Astrocyte (in vitro differentiated cells and primary cell): ENCODE data around the gene ZNF512.
"Not testable (repeated sequence)": the region's sequence is repeated elsewhere in the genome, so short reads cannot be mapped to it uniquely, and the experiment has no call there.

Source experiments
- EZH2 ChIP-seq: IDR thresholded peaks from 2 replicates; pipeline ENCODE4 v1.6.1; 2012; ENCODE audit warnings: mild to moderate bottlenecking, low read length, inconsistent platforms; ENCODE audit not compliant: insufficient read depth
- TF ChIP-seq, protein P1 (sequence below): IDR thresholded peaks from 2 replicates; pipeline ENCODE4 v1.5.1; 2011; ENCODE audit warnings: low read depth, mild to moderate bottlenecking, inconsistent platforms, low read length, moderate library complexity; ENCODE audit not compliant: insufficient read depth

DNA sequence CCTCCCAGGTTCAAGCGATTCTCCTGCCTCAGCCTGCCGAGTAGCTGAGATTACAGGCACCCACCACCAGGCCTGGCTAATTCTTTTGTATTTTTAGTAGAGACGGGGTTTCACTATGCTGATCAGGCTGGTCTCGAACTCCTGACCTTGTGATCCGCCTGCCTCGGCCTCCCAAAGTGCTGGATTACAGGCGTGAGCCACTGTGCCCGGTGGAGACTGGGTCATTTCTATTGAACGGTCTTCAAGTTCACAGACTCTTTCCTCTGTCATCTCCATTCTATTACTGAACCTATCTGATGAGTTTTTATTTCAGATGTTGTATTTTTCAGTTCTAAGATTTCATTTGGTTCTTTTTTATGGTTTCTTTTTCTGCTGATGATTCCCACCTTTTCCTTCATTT, 12.6 kb downstream of the ZNF512 start:
- TF ChIP-seq, protein P1, sequence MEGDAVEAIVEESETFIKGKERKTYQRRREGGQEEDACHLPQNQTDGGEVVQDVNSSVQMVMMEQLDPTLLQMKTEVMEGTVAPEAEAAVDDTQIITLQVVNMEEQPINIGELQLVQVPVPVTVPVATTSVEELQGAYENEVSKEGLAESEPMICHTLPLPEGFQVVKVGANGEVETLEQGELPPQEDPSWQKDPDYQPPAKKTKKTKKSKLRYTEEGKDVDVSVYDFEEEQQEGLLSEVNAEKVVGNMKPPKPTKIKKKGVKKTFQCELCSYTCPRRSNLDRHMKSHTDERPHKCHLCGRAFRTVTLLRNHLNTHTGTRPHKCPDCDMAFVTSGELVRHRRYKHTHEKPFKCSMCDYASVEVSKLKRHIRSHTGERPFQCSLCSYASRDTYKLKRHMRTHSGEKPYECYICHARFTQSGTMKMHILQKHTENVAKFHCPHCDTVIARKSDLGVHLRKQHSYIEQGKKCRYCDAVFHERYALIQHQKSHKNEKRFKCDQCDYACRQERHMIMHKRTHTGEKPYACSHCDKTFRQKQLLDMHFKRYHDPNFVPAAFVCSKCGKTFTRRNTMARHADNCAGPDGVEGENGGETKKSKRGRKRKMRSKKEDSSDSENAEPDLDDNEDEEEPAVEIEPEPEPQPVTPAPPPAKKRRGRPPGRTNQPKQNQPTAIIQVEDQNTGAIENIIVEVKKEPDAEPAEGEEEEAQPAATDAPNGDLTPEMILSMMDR = not testable (repeated sequence)
- not testable (repeated sequence) for TF ChIP-seq EZH2
